ENCODE data around the gene SLC16A14. TPM values are rescaled to one million over a fixed set of nuclear protein-coding genes. Genes with fewer than 3 reads are reported as not detected.
"Not testable (repeated sequence)": the region's sequence is repeated elsewhere in the genome, so short reads cannot be mapped to it uniquely, and the experiment has no call there.

Gene SLC16A14
- total RNA-seq (13.7 TPM), polyA plus RNA-seq (4.9 TPM)

GRCh38 chr2:230068651-230069055, at the start of gene SLC16A14:
TSS of gene SLC16A14 (minus strand) at chr2:230068924. CDS start at chr2:230059352, 9,572 bp downstream.
- DNase-seq (ENCODE audit: extremely low spot score), result peak; percentile 66
- Histone ChIP-seq H3K36me3 (ENCODE audit: insufficient read depth) (no peaks in the 10 kb centered on the region), H3K27ac (ENCODE audit: low read depth) (peak within 1 kb of the TSS; percentile 61), H3K4me3 (ENCODE audit: low read depth, low read length) (peak within 1 kb of the TSS; percentile 70), H3K4me1 (ENCODE audit: insufficient read depth) (no peaks in the 10 kb centered on the region)
- 3% methylated on average over 24 of the region's 24 CpGs for WGBS

DNA sequence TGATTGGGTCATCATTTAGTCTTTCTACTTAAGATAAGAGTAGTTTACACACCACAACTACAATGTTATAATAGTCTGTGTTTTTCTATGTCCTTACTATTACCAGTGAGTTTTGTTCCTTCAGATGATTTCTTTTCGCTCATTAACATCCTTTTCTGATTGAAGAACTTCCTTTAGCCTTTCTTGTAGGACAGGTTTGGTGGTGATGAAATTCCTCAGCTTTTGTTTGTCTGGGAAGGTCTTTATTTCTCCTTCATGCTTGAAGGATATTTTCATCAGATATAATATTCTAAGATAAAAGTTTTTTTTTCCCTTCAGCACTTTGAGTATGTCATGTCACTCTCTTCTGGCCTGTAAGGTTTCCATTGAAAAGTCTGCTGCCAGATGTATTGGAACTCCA, 38.0 kb upstream of the SLC16A14 start:
- Histone ChIP-seq H3K4me3 (ENCODE audit: low read depth, low read length) (no peak overlapping the region), H3K36me3 (ENCODE audit: insufficient read depth) (no peaks in the 10 kb centered on the region), H3K27ac (ENCODE audit: low read depth) (no peak overlapping the region), H3K4me1 (ENCODE audit: insufficient read depth) (no peaks in the 10 kb centered on the region)
- DNase-seq (ENCODE audit: extremely low spot score), result no peak
- 84% methylated on average over 1 of the region's 1 CpG for WGBS

DNA sequence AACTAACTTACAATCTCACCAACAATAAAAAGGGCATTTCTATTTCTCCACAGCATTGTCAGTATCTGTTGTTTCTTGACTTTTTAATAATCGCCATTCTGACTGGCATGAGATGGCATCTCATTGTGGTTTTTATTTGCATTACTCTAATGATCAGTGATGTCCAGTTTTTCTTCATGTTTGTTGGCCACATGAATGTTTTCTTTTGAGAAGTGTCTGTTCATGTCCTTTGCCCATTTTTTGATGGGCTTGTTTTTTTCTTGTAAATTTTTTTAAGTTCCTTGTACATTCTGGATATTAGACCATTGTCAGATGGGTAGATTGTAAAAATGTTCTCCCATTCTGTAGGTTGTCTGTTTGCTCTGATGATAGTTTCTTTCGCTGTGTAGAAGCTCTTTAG, 33.2 kb upstream of the SLC16A14 start:
- DNase-seq (ENCODE audit: extremely low spot score); H3K4me1 ChIP-seq (ENCODE audit: insufficient read depth); H3K36me3 ChIP-seq (ENCODE audit: insufficient read depth); H3K4me3 ChIP-seq (ENCODE audit: low read depth, low read length); H3K27ac ChIP-seq (ENCODE audit: low read depth): not testable (repeated sequence)
- WGBS, result 88% methylated on average over 2 of the region's 2 CpGs

- 76% methylated on average over 2 of the region's 2 CpGs for WGBS
- DNase-seq (ENCODE audit: extremely low spot score), result no peak
- H3K36me3 ChIP-seq (ENCODE audit: insufficient read depth), result no peaks in the 10 kb centered on the region
- no peaks in the 10 kb centered on the region for H3K4me1 ChIP-seq (ENCODE audit: insufficient read depth)
- H3K4me3 ChIP-seq (ENCODE audit: low read depth, low read length), result no peak overlapping the region
- H3K27ac ChIP-seq (ENCODE audit: low read depth), result no peak overlapping the region
These were observed 29.1 kb upstream of the SLC16A14 start for GRCh38 chr2:230097841-230098240.

GRCh38 chr2:230097424-230097823, 28.7 kb upstream of the SLC16A14 start:
- 74% methylated on average over 3 of the region's 3 CpGs for WGBS
- DNase-seq (ENCODE audit: extremely low spot score), result no peak
- Histone ChIP-seq H3K27ac (ENCODE audit: low read depth) (no peak overlapping the region), H3K4me3 (ENCODE audit: low read depth, low read length) (no peak overlapping the region), H3K36me3 (ENCODE audit: insufficient read depth) (no peaks in the 10 kb centered on the region), H3K4me1 (ENCODE audit: insufficient read depth) (no peaks in the 10 kb centered on the region)

GRCh38 chr2:230090967-230091366, 22.2 kb upstream of the SLC16A14 start:
- no peak overlapping the region for H3K27ac ChIP-seq (ENCODE audit: low read depth)
- no peak overlapping the region for H3K4me3 ChIP-seq (ENCODE audit: low read depth, low read length)
- 89% methylated on average over 2 of the region's 2 CpGs for WGBS
- no peaks in the 10 kb centered on the region for H3K4me1 ChIP-seq (ENCODE audit: insufficient read depth)
- peaks cover 2% of the 10 kb centered on the region for H3K36me3 ChIP-seq (ENCODE audit: insufficient read depth)
- DNase-seq (ENCODE audit: extremely low spot score), result no peak

GRCh38 chr2:230085201-230085600, 16.5 kb upstream of the SLC16A14 start:
- H3K4me3 ChIP-seq (ENCODE audit: low read depth, low read length), result no peak overlapping the region
- H3K4me1 ChIP-seq (ENCODE audit: insufficient read depth), result no peaks in the 10 kb centered on the region
- H3K36me3 ChIP-seq (ENCODE audit: insufficient read depth), result peaks cover 2% of the 10 kb centered on the region
- WGBS, result 72% methylated on average over 7 of the region's 7 CpGs
- DNase-seq (ENCODE audit: extremely low spot score), result no peak
- H3K27ac ChIP-seq (ENCODE audit: low read depth), result no peak overlapping the region

DNA sequence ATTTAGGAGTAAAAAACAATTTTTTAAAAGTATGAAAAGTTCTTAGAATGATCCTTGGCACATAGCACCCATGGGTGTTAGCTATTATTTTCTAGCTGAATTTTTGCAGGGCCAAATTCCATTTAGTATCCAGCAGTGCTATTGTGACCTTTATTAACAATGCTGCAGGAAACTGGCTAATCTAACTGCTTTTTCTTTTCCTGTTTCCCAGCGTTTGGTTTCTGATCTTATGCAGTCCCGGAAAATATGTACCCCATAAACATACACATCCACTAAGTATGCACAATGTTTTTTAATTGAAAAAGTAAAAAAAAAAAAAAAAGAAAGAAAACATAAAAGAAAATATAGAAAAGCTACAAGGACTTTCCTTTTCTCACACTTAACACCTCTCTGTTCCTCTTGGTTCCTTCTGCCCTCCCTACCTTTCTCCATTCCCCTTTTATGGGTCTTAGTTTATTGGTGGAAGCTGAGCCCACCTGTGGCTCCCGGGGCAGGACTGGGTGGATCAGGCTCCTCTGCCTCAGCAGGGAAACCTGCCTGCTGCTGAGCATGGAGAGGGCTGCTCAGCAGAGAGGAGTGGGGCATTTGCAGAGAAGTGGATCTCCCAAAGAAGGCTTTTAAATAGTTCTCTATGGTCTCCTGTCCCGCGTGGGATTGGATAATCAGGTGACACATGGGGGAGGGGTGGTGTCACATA, 9.3 kb upstream of the SLC16A14 start:
- Histone ChIP-seq H3K4me1 (ENCODE audit: insufficient read depth) (no peaks in the 10 kb centered on the region), H3K4me3 (ENCODE audit: low read depth, low read length) (no peak overlapping the region), H3K36me3 (ENCODE audit: insufficient read depth) (no peaks in the 10 kb centered on the region), H3K27ac (ENCODE audit: low read depth) (no peak overlapping the region)
- DNase-seq (ENCODE audit: extremely low spot score), result no peak
- 44% methylated on average over 5 of the region's 5 CpGs for WGBS

DNA sequence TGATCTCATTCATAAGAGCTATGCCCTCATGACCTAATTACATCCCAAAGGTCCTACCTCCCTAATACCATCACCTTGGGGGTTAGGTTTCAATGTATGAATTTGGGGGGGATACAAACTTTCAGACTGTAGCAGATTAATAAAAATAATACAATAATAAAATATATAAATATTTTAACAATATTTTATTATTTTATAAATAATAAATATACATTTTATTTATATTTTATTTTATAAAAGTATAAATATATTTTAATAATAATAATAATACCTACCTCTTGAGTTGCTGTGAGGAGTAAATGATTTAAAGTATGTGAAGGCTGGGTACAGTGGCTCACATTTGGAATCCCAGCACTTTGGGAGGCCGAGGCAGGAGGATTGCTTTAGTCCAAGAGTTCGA, 8.1 kb upstream of the SLC16A14 start:
- DNase-seq (ENCODE audit: extremely low spot score), result no peak
- Histone ChIP-seq H3K4me3 (ENCODE audit: low read depth, low read length) (no peak overlapping the region), H3K4me1 (ENCODE audit: insufficient read depth) (no peaks in the 10 kb centered on the region), H3K27ac (ENCODE audit: low read depth) (no peak overlapping the region), H3K36me3 (ENCODE audit: insufficient read depth) (no peaks in the 10 kb centered on the region)
- 92% methylated on average over 2 of the region's 2 CpGs for WGBS

DNA sequence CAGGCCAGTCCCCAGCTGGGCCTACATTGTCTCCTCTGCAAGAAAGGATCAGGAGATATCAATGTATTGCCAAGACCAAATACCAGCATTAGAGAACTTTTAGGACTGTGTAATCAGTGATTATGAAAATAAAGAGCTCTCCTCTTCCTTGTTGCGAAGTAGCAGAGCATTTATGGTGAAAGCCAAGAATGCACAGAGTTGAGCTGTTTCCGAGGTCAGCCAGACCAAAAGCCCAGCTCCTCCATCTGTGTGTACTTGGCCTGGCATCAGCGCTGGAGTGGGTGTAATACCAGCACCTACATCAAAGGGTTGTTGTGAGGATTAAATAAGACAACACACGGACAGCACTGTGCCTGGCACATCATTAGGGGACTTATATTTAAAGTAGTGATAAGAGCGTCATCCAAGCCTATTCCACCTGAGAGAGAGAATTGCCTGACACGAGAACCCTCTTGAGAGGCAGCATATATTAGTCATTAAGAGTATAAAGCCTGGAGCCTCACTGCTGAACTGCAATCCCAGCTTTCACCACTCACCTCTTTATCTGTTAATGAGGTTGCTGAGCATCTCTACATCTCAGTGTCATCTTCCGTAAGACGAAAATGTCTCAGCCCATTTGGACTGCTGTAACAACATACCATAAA, 7.4 kb upstream of the SLC16A14 start:
- DNase-seq (ENCODE audit: extremely low spot score), result no peak

GRCh38 chr2:230071421-230071820, 2.7 kb upstream of the SLC16A14 start:
- Histone ChIP-seq H3K27ac (ENCODE audit: low read depth) (no peak overlapping the region), H3K4me3 (ENCODE audit: low read depth, low read length) (no peak overlapping the region), H3K36me3 (ENCODE audit: insufficient read depth) (no peaks in the 10 kb centered on the region), H3K4me1 (ENCODE audit: insufficient read depth) (no peaks in the 10 kb centered on the region)
- 92% methylated on average over 7 of the region's 7 CpGs for WGBS
- DNase-seq (ENCODE audit: extremely low spot score), result no peak

More for the DNA sequence above, 7.4 kb upstream of the SLC16A14 start:
- WGBS, result 61% methylated on average over 8 of the region's 8 CpGs
- Histone ChIP-seq H3K36me3 (ENCODE audit: insufficient read depth) (no peaks in the 10 kb centered on the region), H3K4me1 (ENCODE audit: insufficient read depth) (no peaks in the 10 kb centered on the region), H3K27ac (ENCODE audit: low read depth) (no peak overlapping the region), H3K4me3 (ENCODE audit: low read depth, low read length) (no peak overlapping the region)

GRCh38 chr2:230069402-230069801, 678 bp upstream of the SLC16A14 start:
- WGBS, result 90% methylated on average over 6 of the region's 6 CpGs
- H3K27ac ChIP-seq (ENCODE audit: low read depth), result no peak overlapping the region

GRCh38 chr2:230068016-230068650, 591 bp downstream of the SLC16A14 start:
- Histone ChIP-seq H3K36me3 (ENCODE audit: insufficient read depth) (no peaks in the 10 kb centered on the region), H3K4me3 (ENCODE audit: low read depth, low read length) (peak overlapping the region; percentile 70), H3K4me1 (ENCODE audit: insufficient read depth) (no peaks in the 10 kb centered on the region), H3K27ac (ENCODE audit: low read depth) (peak overlapping the region; percentile 61)
- DNase-seq (ENCODE audit: extremely low spot score), result peak; percentile 7
- WGBS, result under 1% methylated on average over 60 of the region's 60 CpGs

More at GRCh38 chr2:230069402-230069801, 678 bp upstream of the SLC16A14 start:
- DNase-seq (ENCODE audit: extremely low spot score), result no peak
- Histone ChIP-seq H3K4me3 (ENCODE audit: low read depth, low read length) (no peak overlapping the region), H3K4me1 (ENCODE audit: insufficient read depth) (no peaks in the 10 kb centered on the region), H3K36me3 (ENCODE audit: insufficient read depth) (no peaks in the 10 kb centered on the region)
